HG03442 (cell line): ENCODE measurements around the gene CCDC182.

Source experiments
- ATAC-seq: cut with Tn5 transposase; IDR thresholded peaks from one replicate; pipeline ENCODE4 v1.9.1; 2021; ENCODE audit warnings: mild to moderate bottlenecking, moderate library complexity; ENCODE audit not compliant: unreplicated experiment

Gene CCDC182

DNA sequence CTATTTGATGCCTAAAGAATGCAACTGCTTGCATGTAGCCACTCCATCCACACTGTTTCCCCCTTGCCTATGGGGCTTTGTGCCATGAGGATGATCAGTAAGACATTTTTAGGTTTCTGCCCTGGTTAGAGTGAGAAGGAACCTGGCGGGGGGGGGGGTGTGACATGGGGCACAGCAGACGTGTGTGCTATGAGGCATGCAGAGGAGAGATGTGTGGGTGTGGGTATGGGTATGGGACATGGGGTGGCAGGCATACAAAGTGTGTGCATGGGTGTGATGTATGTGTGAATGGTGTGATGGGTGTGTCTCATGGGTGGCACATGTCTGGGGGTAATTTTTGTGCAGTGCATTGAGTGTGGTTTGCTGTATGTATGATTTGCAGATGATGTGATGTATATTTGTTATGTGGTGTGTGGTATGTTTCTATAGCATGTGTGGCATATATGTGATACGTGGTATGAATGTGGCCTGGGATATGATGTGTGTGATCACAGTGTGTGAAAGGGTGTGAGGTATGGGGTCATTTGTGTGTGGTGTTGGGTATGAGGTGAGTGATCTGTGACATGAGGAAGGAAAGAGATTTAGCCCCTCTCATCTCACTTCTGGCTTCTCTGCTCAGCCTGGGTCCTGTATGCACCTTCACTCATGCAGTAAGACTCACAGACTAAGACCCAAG is 14.9 kb downstream of the CCDC182 start:
- ATAC-seq: no peak

DNA sequence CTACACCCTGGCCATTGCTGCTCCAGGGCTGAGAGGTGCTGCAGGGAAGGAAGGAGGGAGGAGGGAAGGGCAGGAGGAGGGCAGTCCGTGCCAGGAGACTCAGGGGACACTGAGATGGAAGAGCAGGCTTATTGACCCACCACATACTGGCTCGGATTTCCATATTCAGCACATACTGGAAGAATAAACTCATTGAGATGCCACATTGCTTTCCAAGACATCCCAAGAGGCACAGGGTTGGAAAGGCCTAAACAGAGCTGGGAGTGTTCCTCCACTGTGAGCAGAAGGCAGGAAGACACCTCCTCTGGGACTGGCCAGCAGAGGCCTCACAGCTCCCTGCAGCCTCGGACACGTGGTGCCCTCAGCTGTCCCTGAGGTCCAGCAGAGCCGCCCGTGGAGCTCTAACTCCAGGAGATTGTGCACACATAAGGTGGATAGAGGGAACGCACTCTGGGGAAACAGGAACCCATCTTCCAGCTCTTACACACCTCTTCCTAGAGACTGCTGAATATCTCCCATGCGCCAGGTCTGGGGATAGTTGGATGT is 17.4 kb downstream of the CCDC182 start:
- no peak for ATAC-seq

DNA sequence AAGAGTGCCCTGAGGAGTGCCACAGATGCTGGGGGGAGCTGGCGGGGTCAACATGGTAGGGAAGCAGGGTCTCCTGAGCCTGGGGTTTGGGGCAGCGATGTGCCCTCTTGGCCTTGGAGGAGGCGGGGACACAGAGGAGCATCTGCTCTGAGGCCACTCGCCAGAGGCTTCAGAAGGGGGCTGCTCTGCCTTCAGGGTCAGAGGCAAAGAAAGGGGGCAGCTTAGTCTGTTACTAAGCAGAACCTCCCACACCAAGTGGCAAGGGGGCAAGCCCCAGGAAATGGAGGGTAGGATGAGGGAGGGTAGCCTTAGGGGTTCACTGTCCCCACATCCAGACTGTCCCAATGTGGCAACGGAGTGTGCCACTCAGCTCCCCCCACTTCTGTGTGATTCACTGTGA is 18.3 kb downstream of the CCDC182 start:
- ATAC-seq: no peak

DNA sequence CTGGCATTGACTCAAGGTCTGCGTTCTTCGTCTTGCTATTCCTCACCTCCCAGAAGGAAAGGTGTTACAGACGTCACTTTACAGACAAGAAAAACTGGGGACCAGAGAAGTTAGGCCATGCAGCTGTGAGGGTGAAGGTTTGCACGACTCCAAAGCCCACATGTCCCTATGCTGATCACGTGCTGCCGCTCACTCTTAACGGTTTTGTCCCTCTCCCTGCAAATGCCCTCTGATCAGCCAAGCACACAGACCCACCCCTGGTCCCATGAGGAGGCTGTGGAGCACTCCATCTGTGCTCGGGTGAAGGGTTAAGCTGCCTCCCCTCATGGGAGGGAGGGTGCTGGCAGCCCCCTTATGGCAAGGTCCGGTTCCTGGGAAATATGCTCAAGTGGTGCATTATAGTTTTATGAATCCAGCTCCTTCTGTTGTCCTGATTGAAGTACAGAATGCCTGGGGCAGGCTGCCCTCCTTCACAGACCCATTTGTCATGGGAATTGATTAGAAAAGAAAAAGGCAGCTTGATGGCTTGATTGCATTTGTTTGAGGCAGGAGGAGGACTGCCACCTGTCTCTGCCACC is 18.8 kb downstream of the CCDC182 start:
- ATAC-seq: no peak

DNA sequence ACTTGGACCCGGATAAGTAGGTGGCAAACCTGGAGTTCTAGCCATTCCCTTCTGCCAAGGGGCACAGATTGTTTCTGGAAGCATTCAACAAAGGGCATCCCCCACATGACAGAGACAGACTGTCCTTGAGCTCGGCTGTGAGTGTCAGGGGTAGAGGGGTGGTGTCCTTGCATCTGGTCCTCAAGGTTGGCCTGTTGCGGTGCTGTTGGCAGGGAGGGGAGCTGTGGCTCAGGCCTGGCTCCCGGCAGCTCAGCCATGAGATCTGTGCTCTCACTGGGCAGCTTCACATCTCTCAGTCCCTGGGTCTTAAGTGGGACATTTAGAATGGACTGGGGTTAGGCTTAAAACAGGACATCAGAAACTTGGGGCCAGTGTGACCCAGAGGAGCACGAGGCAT is 20.4 kb downstream of the CCDC182 start:
- no peak for ATAC-seq

DNA sequence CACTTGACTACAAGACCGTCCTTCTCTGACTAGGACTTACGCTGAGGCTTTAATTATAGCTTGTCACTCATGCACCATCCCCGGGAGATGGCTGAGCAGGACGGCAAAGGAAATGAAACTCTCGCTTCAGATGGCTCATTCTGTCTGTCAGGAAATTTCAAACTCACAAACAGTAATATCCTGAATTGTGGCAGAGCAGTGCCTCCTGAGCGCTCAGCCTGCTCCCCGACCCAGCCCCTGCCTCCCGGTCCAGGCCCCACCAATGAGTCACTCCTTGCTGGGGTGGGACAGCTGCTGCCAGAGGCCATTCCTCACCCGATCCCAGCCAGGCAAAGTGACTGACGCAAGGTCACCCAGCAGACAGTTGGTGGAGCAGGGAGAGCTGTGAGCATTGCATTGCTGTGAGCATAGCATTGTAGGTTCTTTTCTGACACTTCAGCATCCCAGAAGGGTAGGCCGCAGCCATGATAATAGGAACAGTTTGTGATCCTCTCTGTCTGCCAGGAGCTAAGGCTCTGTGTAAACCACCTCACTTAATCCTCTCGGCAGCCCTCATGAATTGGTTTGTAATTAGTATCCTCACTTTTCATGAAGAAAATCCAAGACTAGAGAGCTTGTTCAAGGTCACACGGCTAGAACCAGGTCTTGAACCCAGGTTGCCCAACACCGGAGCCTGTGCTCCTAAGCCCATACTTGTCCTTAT is 20.9 kb downstream of the CCDC182 start:
- ATAC-seq: no peak

DNA sequence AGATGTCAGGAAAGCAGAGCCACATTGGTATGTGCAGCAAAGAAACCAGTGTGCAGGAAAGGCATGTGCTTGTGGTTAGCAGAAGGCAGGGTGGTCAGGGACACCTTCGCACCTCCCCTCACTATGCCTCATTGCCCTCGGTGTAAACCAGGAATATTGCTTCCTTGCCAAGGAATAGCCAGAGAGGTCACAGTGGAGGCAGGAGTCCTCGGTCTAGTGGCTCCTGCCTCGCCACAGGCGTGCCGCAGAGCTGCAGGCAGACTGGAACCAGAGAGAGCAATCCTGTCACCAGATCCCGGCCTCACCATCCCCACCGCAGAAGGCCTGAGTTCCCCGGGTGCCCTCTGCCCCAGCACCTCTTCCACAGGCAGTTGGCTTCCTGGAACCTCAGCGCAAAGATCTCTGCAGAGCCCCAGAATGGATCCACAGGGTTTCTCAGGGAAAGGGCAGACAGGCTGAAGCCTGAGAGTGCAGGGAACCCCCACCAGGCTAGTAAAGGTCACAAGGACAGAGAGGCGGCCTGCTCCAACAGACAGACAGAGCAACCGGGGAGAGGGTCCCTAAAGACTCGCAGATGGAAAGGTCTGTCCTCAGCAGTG is 21.6 kb downstream of the CCDC182 start:
- ATAC-seq: no peak

DNA sequence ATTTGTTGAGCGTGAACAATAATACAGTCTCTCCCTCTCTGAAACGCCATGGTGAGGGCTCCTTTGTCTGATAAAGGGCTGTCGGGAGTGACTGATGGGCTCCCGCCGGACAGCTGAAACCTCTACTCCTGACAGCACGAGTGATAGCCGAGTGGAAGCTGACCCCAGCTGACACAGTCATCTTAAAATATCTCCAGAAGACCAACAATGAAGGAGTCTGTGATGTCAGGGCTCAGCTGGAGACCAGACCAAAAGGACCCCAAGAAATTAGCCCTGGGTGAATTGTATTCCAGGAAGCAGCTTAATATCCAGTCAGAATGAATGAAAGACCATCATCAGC is 22.4 kb downstream of the CCDC182 start:
- ATAC-seq: no peak

DNA sequence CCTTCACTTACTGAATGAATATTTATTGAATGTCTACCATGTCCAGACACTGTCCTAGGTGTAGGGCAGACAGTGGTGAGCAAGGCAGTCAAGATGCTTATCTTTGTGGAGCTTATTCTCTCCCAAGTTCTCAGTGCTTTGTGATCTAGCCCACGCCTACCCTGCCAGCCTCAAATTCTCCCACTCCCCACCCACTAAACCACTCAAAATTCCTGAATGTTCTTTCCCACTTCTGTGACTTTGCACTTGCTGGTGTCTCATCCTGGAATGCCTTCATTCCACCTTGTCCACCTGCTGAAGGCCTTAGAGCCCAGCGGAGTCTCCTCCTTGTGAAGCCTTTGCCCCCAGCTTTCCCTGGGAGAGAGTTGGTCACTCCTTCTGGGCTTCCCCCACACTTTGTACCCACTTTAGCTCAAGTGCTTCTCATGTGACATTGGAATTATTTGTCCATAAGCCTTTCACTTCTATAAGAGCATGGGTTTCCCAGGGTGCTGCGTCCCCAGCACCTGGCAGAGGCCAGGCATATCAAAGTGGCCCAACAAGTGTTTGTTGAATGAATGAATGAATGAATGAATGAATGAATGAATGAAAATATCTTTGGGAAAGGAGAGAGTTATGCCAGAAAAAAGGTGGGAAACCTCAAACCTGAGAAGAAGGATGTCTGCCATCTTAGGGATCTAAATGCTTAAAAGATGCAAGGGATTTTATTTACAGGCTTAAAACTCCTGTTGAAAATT is 23.0 kb downstream of the CCDC182 start:
- no peak for ATAC-seq

DNA sequence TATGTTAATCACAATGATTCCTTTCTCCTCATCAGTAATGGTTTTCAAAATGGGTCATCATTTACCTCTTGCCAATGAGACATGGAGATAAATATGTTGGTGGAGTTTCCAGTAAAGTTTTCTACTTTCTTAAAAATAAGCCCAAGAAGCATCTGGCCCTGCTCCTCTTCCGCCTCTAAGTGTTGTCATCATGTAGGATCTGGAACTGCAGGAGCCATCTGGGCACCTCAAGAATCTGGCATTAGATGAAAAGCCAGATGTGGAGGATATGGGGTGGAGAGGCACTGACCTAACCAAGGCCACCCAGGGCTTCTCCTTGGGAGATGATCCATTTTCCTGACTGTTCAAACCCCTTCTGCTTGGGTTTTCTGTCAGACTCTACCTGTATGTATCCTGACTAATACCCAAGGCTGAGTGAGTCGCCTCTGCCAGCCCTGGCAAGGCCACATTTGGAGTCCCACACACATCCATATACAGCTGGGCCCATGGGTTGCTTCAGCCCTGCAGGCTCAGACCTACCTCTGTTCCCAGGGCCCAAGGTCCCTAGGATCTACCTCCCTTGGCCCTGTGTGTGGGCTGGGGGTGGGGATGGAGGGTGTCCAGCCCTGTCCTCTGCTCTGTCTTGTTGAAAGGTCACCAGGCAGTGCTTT is 24.6 kb downstream of the CCDC182 start:
- ATAC-seq: no peak

DNA sequence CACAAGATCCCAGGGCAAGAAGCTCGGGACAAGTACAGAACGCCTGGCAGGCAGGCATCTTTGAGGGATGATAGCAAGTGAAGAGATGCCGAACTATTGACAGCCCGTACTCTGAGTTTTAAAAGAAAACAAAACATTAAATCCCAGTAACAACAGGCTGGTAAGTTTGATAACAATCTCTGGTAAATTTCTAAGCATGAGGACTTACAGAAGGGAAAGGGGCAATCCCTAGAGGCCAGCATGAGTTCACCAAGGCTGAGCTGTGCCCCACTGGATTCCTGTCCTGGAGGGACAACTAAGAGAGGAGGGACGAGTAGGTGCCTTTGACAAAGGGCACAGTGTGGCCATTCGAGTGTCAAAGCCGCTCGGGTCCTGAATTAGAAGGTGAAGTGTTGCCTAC is 26.2 kb downstream of the CCDC182 start:
- ATAC-seq: no peak

DNA sequence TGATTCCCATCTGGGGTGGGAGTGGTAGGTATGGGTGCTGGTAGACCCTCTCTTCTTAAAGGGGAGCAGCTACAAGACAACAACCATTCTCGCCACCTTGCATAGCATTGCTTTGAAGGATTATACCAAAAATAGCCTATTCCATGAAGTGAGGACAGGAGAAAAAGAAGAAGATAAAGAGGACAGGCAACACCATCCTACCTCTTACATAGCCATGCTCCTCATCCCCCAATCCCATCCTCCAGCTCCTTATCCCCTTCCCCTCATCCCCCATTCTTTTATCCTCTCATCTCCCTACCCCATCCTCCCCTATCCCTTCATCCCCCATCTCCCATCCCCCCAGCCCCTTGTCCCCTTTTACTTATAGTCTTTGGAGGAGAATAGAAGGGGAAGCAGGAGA is 29.1 kb downstream of the CCDC182 start:
- ATAC-seq: no peak

DNA sequence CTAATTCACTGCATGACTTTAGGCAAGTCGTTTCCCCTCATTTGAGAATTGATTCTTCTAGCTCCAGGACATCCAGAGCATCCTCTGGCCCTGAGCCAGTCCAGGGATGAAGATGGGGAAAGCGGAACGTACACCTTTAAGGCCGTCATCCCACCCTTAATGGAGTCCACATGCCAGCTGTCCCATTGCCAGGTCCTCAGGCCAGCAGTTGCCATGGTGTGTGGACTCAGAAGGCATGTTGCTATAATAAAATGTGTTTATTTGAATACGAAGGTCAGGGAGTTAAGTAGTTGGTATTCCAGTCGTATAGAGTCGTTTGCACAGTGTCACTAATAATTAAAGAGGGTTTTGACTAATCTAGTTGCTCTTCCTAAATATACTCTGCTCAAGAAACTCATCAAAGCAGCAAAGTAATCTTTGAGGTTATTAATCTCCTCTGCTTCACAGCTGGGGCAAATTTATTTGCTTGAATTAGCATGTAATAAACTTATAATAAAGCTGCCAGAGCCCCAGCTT is 30.4 kb downstream of the CCDC182 start:
- no peak for ATAC-seq

DNA sequence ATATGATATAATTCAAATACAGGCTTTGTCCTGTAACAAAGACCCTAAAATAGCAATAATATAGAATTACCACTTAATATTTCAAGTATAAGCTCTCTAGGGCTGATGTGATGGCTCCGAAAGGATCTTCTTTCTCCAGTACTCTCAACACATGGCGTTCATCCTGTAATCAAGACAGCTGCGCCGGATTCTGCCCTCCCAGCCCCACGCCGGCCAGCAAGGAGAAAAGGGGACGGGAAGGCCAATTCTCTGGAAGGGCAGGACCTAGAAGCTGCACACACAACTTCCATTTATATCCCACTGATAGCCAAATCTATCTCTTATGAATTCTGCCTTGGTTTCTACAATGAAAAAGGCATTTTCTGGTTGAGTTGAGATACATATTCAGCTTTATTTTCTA is 32.0 kb downstream of the CCDC182 start:
- no peak for ATAC-seq

DNA sequence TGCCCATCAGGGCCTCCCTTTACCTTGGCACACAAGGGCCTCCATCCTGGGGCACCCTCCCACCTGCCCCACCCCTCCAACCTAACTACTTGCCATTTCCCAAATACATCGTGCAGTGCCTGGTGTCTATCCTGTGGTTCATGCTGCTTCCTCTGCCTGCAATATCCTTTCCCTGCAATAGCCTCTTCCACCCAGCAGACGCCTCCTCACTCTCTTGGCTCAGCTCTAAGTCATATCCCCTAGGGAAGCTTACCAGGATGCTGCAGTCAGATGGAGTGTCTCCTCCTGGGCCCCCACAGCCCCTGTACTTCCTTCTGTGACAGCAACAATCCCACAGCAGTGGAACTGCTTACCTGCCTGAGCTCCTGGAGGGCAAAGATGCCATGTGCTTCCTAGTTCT is 36.7 kb downstream of the CCDC182 start:
- no peak for ATAC-seq

DNA sequence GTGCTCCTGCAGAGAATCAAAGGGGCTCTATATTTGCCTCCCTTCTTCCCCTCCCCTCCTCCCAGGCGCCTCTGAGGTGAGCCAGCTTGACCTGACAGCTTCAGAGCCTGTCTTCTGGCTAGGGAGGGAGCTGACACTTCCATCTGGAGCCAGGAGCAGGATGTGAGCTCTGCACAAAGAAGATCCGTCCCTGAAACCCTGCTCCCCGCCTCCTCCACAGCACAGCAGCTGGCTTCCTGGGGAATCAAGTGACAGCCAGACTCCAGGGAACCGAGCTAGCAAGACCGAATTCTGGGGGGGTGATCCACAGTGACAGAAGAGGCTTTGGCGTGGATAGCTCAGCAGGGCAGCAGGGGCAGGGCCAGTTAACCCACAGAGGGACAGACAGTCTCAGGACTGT is 37.2 kb downstream of the CCDC182 start:
- ATAC-seq: no peak

DNA sequence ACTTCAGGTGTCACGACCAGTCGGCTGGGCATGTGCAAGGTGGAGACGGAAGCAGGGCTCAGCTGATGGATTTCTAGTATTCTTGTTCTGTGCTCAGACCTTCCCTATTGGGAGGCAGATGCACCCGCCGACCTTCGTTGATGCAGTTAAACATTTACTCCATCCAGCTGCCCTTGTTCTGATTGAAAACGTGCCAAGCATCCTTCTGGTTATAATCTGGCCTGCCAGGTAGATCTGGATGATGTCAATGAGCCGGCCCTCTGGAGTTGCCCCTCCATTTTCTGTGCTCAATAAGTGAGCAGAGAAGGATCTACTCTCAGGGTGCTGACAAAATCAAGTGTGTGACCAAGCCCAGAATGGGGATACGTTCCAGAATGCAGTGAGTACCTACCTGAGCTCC is 38.3 kb downstream of the CCDC182 start:
- no peak for ATAC-seq

DNA sequence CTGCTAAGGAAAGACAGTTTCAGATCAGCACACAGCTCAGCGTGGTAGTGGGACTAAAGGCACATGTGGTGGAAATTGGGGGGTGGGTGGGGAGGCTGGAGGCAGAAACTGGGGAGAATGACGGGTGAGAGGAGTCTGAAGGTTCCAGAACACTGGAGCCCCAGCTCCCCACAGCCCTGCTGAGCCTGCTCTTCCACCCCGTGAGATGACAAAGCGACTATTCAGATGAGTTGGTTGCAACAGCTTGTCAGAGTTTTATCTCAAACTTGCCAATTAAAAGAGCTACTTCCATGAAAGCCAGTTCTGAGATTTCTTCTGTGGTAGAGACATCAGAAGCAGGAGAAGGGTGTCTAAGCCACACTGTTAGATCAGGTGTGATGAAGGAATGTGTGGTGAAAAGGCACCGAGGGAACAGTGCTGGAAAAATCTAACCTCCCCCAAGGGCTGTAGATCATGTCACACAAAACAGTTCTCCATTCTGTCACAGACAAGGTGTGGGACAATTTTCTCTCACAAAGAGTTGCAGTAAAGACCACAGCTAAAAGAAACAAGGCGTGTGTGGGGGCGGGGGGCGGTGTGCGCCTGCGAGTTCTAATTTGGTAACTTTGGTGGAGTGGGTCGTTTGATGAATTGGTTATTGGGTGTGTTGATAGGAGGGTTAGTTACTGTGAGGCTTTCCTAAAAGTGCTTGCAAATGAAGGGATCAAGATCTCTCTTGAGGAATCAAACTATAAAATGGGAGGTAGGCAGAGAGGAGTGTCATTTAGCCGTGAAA is 39.0 kb downstream of the CCDC182 start:
- no peak for ATAC-seq

DNA sequence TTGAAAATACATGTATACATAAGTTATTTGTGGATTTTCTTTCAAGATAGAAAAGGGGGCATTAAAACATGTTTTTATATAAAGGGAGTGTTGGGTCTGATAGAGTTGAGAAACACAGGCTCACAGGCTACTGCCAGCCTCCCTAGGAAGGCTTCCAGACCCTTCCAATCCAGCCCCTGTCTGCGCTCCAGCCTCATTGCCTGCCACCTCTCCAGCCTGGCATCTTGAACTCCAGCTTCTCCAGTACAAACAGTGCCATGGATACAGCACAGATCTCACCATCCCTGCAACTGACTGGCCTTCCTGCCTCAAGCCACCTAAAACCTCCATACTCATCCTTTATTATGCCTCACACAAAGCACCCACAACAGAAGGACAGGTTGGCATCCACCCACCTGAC is 40.7 kb downstream of the CCDC182 start:
- ATAC-seq: no peak

DNA sequence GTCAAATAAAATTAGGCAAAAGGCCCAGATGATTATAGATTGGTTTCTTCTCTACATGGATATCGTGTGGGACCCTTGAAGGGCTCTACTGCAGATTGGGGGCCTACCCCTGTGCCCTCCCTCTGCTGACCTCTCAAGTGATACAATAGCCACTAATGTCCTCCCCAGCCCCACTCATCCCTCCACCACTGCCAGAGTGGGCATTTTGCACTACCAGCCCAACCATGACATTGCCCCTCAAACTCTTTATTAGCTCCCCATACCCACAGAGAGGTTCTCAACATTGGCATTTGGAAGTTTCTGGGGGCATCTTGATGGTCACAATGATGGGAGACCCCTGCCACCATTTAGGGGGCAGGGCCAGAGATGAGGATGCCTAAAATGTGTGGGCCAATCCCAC is 41.8 kb downstream of the CCDC182 start:
- no peak for ATAC-seq
